Renal cortex interstitium (tissue), 11 donors: ENCODE data around the gene CDC20. TPM values are rescaled to one million over a fixed set of nuclear protein-coding genes. Genes with fewer than 3 reads are reported as not detected.
A peak's percentile ranks its signal among the peaks of the same experiment; 100 is the strongest.

Experiments
- DNase-seq, 11 donors: peaks; one replicate each; pipeline ENCODE4 v3.0.0-alpha.2; 2013; ENCODE audit warnings: low read depth in 9 of 11, low spot score in 4 of 11; ENCODE audit errors: extremely low read depth in 1 of 11
- polyA plus RNA-seq, 3 donors: library from polyadenylated mRNA; unstranded; fragments of 120-200 nt; gene quantifications; one replicate each; pipeline ENCODE4 v1.2.1, GENCODE V29; 2013; ENCODE audit not compliant: insufficient read length in 3 of 3

Gene CDC20
- polyA plus RNA-seq, 3 donors: 27.9 to 51.7 (median 44.9) TPM

DNA sequence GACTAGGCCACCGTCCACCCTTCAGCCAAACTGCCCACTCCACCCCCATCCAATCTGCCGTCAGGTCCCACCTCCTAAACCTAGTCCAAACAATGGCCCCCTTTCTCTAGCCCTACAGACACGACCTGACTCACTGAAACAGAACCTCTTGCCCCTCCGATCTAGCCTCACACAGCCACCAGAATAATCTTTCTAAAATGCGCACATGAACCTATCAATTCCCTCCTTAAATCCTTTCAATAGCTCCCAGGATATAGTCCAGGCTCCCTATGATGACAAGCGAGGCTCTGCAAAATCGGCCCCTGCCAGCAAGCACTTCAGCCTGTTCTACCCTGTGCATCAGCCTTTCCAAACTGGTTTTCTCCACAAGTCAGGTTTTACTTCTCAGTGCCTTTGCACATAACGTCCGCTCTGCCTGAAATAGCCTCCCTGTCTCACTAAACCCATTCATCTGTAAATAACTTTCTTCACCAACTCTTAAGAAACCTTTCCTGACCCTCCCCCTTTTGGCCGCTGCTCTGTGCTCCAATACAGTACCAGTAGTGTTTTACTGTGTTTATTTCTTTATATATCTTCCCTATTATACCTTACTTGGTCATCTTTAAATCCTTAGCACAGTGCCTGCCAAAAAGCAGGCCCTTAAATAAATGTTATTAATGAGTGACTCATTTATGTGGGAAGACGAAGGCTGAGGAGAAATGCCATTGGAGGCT lies 9.0 kb upstream of the CDC20 start:
- no peak for DNase-seq

DNA sequence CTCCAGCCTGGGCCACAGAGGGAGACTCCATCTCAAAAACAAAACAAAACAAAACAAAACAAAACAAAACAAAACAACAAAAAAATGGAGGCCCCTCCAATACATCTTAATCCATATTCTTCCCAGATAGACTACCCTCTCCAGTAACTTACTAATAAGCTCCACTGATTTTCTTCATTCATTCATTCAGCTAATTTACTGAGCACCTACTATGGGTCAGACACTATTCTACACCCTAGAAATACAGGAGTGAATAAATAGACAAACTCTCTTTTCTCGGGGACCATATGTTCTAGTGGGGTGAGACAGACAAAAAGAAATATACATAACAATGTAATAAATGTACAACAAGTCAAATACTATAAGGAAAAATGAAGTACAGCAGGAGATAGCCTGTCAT lies 7.8 kb upstream of the CDC20 start:
- no peak for DNase-seq

GRCh38 chr1:43351421-43352350 lies 7.1 kb upstream of the CDC20 start:
- DNase-seq: no peak

DNA sequence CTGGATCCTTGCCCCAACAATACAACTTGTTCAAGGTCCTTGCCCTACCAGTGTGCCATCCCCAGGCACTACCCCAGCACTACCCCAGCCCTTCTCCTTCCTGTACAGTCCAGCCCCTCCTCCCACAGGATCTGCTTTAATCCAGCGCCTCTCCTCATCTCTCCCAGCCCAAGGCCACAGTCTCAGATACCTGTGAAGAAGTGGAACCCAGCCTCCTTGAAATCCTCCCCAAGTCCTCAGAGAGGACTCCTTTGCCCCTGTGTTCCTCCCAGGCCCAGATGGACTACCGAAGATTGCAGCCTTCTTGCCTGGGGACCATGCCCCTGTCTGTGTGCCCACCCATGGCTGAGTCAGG lies 6.5 kb upstream of the CDC20 start:
- DNase-seq: no peak

DNA sequence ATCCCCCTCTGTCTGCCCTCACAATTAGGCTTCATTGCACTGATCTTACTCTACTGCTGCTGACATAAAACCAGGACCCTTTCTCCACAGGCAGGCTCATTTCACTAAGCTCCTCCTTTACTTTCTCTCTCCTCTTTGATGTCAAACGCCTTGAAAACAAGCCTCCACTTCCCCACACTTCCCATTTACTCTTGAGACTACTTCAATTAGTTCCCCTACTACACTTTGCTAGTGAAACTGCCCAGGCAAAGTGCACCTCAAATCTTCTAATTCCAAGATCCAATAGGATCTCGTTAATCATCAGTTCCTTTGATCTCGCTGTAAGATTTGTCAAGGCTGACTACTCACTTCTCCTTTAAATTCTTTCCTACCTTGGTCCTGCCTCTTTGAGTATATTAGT lies 5.9 kb upstream of the CDC20 start:
- no peak for DNase-seq

DNA sequence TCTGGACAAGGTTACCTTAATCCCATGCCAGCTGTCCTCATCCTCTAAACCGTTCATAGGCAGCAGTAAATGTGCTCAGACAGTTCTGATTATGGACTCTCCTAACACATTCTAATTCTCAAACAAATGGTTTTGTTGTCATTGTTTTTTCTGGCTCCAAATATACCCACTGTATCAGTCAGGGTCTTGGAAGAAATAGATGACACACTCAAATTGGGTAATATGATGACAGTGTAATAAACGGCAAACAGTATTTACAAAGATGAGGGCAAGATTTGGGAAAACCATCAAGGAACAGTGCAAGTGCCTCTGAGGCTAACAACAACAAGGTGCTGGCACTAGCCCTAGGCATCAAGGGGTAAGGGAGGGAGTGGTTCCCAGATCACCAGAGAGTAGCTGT lies 4.3 kb upstream of the CDC20 start:
- DNase-seq: no peak

DNA sequence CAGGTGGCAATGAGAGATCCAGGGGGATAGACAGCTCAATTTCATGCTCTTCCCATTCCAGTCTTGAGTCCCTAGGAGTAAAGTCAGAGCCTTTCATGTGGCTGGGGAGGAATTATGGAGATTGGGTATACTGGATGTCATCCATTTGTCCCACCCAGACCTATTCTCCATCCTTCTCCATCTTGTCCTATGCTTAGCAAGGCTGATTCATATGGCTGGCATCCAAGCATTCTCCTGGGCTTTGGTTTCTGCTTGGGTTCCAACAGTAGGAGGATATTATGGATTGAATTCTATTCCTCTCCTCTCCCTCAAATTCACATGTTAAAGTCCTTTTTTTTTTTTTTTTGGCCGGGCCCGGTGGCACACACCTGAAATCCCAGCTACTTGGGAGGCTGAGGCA lies 3.8 kb upstream of the CDC20 start:
- DNase-seq: no peak

- DNase-seq: no peak
These were observed 1.5 kb upstream of the CDC20 start for GRCh38 chr1:43357251-43357650.

DNA sequence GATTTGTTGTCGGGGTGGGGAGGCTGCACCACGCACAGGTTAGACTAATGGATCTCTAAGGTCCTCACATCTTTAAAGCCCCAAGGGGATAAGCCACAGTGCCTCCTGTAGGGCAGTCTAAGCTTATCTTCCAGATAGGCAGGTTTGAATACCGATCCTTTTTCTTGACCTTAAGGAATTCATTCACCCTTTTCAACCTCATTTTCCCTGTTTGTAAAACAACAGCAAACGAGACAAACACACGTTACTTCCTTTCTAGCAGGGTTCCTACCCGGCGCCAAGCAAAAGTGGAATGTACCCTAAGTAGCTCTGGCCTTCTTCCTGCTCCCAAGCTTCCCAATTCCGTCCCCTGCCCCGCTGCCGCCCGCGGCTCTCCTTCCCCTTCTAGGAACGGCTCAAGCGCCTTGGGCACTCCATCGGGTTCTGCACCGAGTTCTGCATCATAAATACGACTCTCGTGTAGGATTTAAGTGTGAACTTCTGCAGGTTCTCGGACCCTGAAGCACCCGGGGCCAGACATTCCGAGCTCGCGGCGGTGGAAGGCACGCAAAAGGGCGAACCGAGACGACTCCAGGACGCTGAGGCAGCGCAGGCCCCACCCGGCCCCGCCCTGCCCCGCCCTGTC lies 548 bp upstream of the CDC20 start:
- DNase-seq: peak in 2 of 11 donors; percentile 10 to 41

GRCh38 chr1:43359696-43360095 lies 915 bp downstream of the CDC20 start:
- DNase-seq: no peak

GRCh38 chr1:43360616-43361015 lies 1.8 kb downstream of the CDC20 start:
- DNase-seq: no peak

GRCh38 chr1:43363283-43363934 lies 4.6 kb downstream of the CDC20 start:
- no peak for DNase-seq

DNA sequence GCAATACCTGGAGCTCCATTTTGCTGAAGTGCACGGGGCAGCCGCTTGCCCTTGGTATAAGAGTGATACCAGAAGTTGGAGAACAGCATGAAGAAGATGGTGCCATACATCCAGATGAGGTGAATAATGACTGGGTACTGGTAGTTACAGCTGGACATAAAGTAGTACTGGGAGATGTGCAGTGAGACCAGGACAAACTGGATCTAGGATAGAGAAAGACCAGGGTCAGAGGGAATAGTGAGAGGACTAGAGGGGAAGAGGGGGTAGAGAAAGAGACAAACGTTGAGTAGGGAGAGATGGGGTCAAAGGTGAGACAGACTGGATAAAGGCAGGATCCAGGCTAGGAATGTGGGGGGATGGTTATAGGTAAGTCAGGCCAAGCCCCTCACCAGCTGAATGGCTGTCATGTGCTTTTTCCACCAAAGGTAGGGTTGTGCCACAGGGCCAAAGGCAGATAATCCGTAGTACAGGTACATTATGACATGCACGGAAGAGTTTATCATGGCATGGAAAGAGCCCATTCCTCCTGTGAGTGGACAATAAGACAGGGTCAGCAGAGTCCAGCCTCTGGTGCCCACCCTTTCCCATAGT lies 5.2 kb downstream of the CDC20 start:
- no peak for DNase-seq

GRCh38 chr1:43365678-43366077 lies 6.9 kb downstream of the CDC20 start:
- no peak for DNase-seq

GRCh38 chr1:43366179-43366578 lies 7.4 kb downstream of the CDC20 start:
- no peak for DNase-seq

GRCh38 chr1:43366601-43367025 lies 7.8 kb downstream of the CDC20 start:
- DNase-seq: no peak

DNA sequence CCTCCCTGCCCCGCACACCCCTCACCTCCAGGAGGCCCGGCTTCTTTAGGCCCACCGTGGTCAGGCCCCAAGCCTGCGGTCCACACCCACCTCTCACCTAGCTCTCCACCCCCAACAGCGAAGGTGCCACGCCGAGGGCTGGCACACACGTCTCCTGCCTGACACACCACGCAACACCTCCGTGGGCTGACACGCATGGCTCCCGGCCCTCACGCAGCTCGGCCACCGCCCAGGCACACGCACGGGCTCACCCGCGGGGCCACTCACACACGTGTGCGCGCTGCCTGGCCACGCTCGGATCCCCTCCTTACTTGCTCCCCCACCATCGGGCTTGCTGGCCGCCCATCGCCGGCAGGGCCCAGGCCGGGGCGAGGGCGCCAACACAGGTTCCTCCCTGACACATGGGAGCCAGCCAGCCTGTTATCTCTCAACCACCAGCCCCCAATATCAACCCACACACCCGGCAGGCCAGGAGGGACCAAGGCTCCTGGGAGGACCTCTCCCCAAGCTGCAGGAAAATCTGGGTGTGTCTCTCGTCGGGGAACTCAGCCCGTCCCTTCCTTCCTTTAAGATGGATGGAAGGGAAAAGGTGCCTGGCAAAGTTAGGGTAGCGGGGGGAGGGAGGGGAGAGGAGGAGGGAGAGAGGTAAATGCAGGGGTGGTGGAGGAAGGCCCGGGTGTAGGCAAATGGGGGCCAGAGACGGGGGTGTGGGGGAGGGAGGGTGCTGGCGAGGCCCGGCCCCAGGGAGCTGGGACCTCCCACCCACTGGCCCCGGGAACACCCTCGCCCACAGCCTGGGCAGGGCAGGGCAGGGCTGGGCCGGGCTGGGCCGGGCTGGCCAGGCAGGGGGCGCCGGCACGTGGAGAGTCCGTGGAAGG lies 8.5 kb downstream of the CDC20 start:
- no peak for DNase-seq
